GM18861 (cell line): Measurements from ENCODE around the gene FGD2.
A peak's percentile ranks its signal among the peaks of the same experiment; 100 is the strongest.

ENCODE experiments used
- ATAC-seq: cut with Tn5 transposase; IDR thresholded peaks from one replicate; pipeline ENCODE4 v1.9.1; 2021; ENCODE audit not compliant: unreplicated experiment

Gene FGD2

GRCh38 chr6:37005061-37005810, at the start of gene FGD2:
FGD2 (plus strand) TSS chr6:37005655; CDS start chr6:37005818, 163 bp downstream.
- peak; percentile 41 for ATAC-seq

GRCh38 chr6:36955671-36956445, 49.6 kb upstream of the FGD2 start:
- no peak for ATAC-seq

- ATAC-seq, result no peak
These were observed 49.0 kb upstream of the FGD2 start for GRCh38 chr6:36956446-36956820.

- ATAC-seq, result no peak
These were observed 47.6 kb upstream of the FGD2 start for GRCh38 chr6:36957773-36958271.

GRCh38 chr6:36958775-36959554, 46.5 kb upstream of the FGD2 start:
- ATAC-seq, result no peak

GRCh38 chr6:36959555-36960250, 45.8 kb upstream of the FGD2 start:
- ATAC-seq, result no peak

GRCh38 chr6:36961441-36962435, 43.7 kb upstream of the FGD2 start:
- ATAC-seq, result no peak

- no peak for ATAC-seq
These were observed 42.6 kb upstream of the FGD2 start for GRCh38 chr6:36962874-36963273.

GRCh38 chr6:36963451-36964290, 41.8 kb upstream of the FGD2 start:
- ATAC-seq, result no peak

- no peak for ATAC-seq
These were observed 41.1 kb upstream of the FGD2 start for GRCh38 chr6:36964349-36964748.

- ATAC-seq, result no peak
These were observed 40.5 kb upstream of the FGD2 start for GRCh38 chr6:36964908-36965307.

GRCh38 chr6:36967301-36967700, 38.2 kb upstream of the FGD2 start:
- no peak for ATAC-seq

GRCh38 chr6:36967757-36968156, 37.7 kb upstream of the FGD2 start:
- ATAC-seq, result no peak

- ATAC-seq, result no peak
These were observed 37.0 kb upstream of the FGD2 start for GRCh38 chr6:36968266-36968977.

- ATAC-seq, result no peak
These were observed 36.2 kb upstream of the FGD2 start for GRCh38 chr6:36969240-36969691.

- no peak for ATAC-seq
These were observed 35.2 kb upstream of the FGD2 start for GRCh38 chr6:36969988-36970891.
